Ectodermal cell (in vitro differentiated cells): ENCODE data around the gene RAET1G.
"Not testable (repeated sequence)": the region's sequence is repeated elsewhere in the genome, so short reads cannot be mapped to it uniquely, and the experiment has no call there.

Source experiments
- H3K27ac ChIP-seq: 2 replicates; pipeline ENCODE4 v1.7.0; 2013; ENCODE audit warnings: mild to moderate bottlenecking, low read depth, low read length; ENCODE audit not compliant: insufficient read depth, poor library complexity, severe bottlenecking
- H3K27me3 ChIP-seq: 2 replicates; pipeline ENCODE4 v1.7.0; 2013; ENCODE audit warnings: mild to moderate bottlenecking, low read length; ENCODE audit not compliant: insufficient read depth, control insufficient read depth, poor library complexity, severe bottlenecking
- H3K36me3 ChIP-seq: one replicate; pipeline ENCODE4 v1.7.0; 2013; ENCODE audit warnings: low read length; ENCODE audit not compliant: control insufficient read depth, insufficient read depth
- H3K4me1 ChIP-seq: one replicate; pipeline ENCODE4 v1.7.0; 2013; ENCODE audit warnings: low read length; ENCODE audit not compliant: control insufficient read depth, insufficient read depth
- H3K4me3 ChIP-seq: 2 replicates; pipeline ENCODE4 v1.7.0; 2013; ENCODE audit warnings: low read depth, low read length, control low read depth; ENCODE audit not compliant: insufficient read depth
- H3K9me3 ChIP-seq: 2 replicates; pipeline ENCODE4 v1.7.0; 2013; ENCODE audit warnings: mild to moderate bottlenecking, low read length, moderate library complexity; ENCODE audit not compliant: control insufficient read depth
- WGBS, 2 experiments: methylation state at CpG; one replicate each; pipeline ENCODE4 v1.1.7; 2013; ENCODE audit warnings: missing lambda C conversion rate in 2 of 2; 5-methylcytosine and 5-hydroxymethylcytosine counted together

RAET1G gene

DNA sequence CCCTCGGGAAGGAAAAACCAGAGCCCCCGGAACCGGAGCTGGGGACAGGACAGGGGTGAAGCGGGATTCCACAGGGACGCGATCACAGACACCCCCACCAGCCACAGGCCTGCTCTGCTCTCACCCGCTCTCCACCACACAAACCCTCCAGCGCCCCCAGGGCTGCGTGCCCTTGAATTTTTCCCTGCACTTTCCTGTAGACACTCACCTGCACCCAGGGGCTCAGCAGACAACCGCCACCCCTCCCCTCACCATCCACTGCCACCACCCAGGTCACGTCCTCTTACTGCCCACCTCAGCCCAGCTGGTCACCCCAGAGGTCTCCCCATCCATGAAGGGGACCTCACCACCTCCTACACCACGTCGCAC is 19.5 kb upstream of the RAET1G start:
- H3K27me3 ChIP-seq = peaks cover 82% of the 10 kb centered on the region
- H3K4me3 ChIP-seq = peak overlapping the region; percentile 47
- no peak overlapping the region for H3K27ac ChIP-seq
- no peaks in the 10 kb centered on the region for H3K4me1 ChIP-seq
- no peaks in the 10 kb centered on the region for H3K9me3 ChIP-seq
- no peaks in the 10 kb centered on the region for H3K36me3 ChIP-seq
- WGBS, 2 experiments = 9 to 12% methylated on average over 12 to 13 of the region's 13 CpGs

DNA sequence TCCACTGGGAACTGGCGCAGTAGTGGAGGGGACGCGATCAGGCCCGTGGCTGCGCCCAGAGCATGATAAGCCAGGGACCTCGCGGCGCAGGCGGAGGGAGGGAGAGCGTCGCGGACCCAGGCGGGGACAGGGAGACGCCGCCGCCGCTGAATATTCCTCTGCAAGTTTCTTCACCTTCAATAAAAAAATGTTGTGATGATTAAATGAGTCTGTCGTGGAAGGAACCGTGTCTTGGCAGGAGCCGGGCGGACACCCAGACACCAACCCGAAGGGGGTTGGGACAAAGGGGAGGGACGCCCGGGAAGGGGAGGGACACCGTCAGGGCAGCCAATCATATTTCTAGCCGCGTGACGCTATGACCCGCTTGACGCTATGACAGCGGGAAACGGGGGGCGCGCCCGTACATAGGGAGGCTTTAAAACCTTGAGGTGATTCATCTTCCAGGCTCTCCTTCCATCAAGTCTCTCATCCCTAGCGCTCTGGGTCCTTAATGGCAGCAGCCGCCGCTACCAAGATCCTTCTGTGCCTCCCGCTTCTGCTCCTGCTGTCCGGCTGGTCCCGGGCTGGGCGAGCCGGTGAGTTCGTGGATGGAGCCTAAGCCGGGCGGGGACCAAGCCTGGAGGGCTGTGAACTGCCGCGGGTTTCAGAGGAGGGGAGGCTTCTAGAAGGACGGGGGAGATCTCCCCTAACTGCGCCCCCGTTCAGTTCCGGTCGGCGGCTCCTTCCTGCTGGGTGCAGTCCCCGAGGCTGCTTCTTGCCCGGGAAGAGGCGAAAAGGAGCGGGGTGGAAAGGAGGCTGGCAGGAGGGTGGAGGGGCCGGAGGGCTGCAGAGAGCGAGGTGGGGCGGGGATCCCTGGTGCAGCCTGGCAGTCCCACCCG is 18.9 kb upstream of the RAET1G start, which contains the start of gene ULBP2:
TSS of gene ULBP2 (plus strand) at position 432 of the 878 bp plus-strand sequence. CDS start at position 491, 59 bp downstream.
- Histone ChIP-seq H3K27me3 (peaks cover 86% of the 10 kb centered on the region), H3K27ac (no peak within 1 kb of the TSS), H3K4me1 (no peaks in the 10 kb centered on the region), H3K36me3 (no peaks in the 10 kb centered on the region), H3K9me3 (no peaks in the 10 kb centered on the region), H3K4me3 (peak within 1 kb of the TSS; percentile 47)
- 1% methylated on average over 62 of the region's 62 CpGs for WGBS, 2 experiments

DNA sequence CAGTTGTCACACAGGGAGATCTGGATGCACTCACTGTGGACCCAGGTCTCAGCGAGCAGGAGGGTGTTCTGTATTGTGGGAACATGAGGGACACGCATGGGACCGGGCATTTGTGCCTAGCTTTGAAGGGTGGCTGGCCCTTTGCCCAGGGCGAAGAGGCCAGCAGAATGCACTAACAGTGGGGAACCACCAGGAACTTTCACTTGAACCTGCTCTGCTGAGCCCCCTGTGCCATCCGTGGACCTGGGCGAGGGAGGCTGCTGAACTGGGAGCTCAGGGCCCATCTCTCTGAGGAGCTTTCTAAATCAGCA is 17.7 kb upstream of the RAET1G start:
- WGBS, 2 experiments = 24 to 29% methylated on average over 6 of the region's 6 CpGs
- H3K9me3 ChIP-seq = no peaks in the 10 kb centered on the region
- peaks cover 88% of the 10 kb centered on the region for H3K27me3 ChIP-seq

DNA sequence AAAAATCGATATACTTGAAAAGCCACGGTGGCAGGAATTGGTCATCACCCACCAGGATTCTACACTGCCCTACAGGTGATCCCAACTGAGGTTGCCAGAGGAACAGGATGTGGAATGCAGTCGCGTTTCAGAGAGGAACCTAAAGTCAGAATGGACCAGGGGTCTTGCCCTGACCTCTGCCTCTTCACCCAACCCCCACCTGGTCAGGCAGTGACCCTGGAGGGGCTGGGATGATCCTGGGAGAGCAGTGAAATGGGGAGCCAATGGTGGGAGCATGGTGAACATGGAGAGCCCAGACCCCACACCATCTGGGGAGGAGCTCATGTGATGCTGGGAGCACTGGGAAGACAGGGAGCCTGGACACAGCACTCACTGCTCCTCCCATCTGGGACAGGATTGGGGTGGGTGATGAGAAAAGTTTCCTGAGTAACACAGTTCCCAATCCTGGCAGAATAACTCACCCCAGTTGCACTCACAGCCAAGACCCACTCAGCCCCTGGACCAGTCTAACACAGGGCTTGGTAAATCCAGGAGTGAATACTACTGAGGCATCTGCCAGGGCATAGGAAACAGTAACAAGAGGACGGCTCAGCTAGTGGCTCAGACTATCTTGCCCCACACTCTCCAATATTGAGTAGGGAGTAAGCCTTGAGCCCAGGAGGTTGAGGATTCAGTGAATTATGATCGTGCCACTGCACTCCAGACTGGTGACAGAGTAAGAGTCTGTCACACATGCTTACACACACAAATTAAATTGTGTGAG is 17.2 kb upstream of the RAET1G start:
- Histone ChIP-seq H3K27ac (no peak overlapping the region), H3K4me1 (no peaks in the 10 kb centered on the region), H3K9me3 (no peaks in the 10 kb centered on the region), H3K36me3 (no peaks in the 10 kb centered on the region), H3K27me3 (peaks cover 90% of the 10 kb centered on the region), H3K4me3 (no peak overlapping the region)
- WGBS, 2 experiments = 27 to 31% methylated on average over 6 of the region's 6 CpGs

More for the DNA sequence above, 17.7 kb upstream of the RAET1G start:
- no peak overlapping the region for H3K4me3 ChIP-seq
- H3K27ac ChIP-seq = no peak overlapping the region
- H3K4me1 ChIP-seq = no peaks in the 10 kb centered on the region
- H3K36me3 ChIP-seq = no peaks in the 10 kb centered on the region

DNA sequence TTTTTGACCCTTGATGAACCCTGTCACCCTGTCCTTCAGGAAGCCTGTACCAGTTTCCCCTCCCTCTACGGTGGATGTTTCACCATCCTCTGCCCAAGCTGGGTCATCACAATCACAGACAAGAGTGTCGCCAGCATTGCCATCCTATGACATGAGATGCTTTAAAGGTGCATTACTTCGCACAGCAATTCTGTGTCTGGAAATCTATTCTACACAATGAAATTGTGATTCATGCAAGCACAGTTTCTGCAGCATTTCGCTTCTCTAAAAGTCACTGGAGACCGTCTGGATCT is 16.4 kb upstream of the RAET1G start:
- 32 to 36% methylated on average over 5 of the region's 5 CpGs for WGBS, 2 experiments
- Histone ChIP-seq H3K4me3 (no peak overlapping the region), H3K9me3 (no peaks in the 10 kb centered on the region), H3K27ac (no peak overlapping the region), H3K27me3 (peaks cover 98% of the 10 kb centered on the region), H3K36me3 (no peaks in the 10 kb centered on the region), H3K4me1 (no peaks in the 10 kb centered on the region)

DNA sequence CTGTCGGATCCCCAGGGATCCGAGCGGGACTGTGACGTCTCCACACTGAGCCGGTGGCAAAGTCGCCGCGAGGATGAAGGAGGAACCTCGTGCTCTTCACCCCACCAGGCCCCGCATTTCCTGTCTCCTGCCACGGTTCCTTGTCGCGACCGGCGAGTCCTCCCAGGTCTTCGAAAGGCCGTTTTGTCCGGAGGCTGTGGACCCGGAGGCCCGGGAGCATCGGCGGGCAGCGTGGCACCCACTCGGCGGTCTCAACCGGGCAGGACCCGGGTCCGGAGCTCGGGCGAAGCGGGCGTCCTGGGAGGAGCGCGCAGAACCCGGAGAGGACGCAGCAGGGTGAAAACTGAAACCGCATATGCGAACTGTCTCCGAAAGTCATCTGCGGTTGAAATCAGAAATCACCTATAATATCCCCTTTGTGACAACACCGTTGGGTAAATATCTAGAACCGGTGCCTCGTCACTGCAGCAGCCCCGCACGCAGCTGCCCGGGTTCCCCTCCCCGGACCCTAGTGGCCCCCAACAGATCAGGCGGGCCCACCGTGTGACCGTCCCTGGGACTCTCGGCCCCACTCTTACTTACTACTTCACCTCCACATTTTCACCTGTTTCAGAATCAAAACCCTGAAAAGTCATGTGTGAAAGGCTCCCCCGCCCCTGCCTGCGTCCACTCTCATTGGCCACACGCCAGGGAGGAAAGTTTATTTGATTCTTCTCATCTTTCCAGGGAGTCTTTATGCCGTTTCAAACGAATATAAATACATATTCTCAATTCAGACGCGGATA is 15.8 kb upstream of the RAET1G start:
- no peaks in the 10 kb centered on the region for H3K36me3 ChIP-seq
- H3K27me3 ChIP-seq = peaks cover 100% of the 10 kb centered on the region
- H3K9me3 ChIP-seq = no peaks in the 10 kb centered on the region
- H3K4me3 ChIP-seq = peak overlapping the region; percentile 15
- H3K4me1 ChIP-seq = no peaks in the 10 kb centered on the region
- H3K27ac ChIP-seq = no peak overlapping the region
- 3% methylated on average over 58 of the region's 58 CpGs for WGBS, 2 experiments

DNA sequence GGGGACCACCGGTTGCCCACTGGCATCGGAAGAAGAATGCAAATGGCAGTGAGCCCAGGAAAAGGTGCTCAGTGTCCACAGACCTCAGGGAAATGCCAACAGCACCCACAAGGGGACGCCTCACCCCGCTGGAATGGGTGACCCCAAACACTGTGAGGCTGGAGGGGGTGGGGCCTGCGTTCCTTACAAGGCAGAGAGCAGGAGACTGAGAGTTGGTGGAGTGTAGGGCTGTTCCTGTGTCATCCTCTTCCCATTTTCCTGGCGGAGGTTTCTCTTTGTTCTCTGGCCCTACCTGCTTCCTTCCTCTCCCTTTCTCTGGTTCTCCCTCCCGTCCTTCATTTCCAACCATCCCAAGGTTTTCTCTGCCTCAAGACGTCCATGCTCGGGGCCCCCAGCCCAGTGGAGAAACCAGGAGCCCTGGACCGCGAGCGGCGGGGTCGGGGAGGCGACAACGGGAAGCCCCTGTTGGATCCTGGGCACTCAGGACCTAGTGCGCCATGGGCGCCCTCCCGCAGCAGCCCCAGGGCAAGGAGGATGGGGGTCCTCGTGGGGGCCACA is 15.2 kb upstream of the RAET1G start:
- not testable (repeated sequence) for H3K27ac ChIP-seq, H3K9me3 ChIP-seq, H3K4me1 ChIP-seq, H3K36me3 ChIP-seq
- peaks cover 100% of the 10 kb centered on the region for H3K27me3 ChIP-seq
- 2 to 3% methylated on average over 15 of the region's 20 CpGs for WGBS, 2 experiments
- H3K4me3 ChIP-seq = peak overlapping the region; percentile 15

DNA sequence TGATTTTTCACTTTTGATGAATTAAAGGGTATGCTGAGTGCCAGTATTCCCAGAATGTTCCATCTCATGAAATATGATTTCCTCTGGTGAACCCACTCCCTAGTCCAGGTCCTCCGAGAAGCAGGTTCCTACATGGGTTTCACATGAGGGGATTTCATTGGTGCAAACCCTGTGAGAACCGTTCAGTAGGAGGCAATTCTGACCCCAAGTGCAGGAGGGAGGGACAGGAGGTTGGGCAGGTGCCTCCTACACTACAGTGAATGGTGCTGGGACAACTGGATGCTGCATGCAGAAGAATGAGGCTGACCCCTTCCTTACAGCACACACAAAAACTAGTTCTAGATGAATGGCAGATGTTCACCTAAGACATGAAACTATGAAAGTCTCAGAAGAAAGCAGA is 13.8 kb upstream of the RAET1G start:
- 34 to 46% methylated on average over 2 of the region's 2 CpGs for WGBS, 2 experiments
- H3K36me3 ChIP-seq = no peaks in the 10 kb centered on the region
- H3K27ac ChIP-seq = no peak overlapping the region
- H3K9me3 ChIP-seq = no peaks in the 10 kb centered on the region
- H3K4me3 ChIP-seq = no peak overlapping the region
- H3K27me3 ChIP-seq = peaks cover 99% of the 10 kb centered on the region
- H3K4me1 ChIP-seq = no peaks in the 10 kb centered on the region

DNA sequence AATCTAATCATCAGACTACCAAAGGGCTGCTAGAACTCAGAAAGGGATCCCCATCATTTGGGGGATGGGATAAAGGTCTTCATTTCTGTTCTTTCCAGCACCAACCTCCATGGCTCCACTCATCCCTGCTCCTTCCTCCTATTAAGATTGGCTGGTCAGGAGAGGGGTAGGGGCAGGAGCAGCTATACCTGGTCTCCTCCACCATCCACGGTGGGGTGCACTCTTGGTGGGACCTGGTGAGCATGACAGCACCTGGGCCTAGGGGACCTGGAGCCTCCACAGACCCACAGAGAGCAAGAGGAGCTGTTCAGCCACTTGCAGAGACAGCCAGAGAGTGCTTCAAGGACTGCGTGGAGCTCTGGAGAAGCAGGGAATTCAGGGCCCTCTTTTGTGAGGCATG is 12.7 kb upstream of the RAET1G start:
- 27 to 33% methylated on average over 2 of the region's 2 CpGs for WGBS, 2 experiments
- H3K36me3 ChIP-seq = no peaks in the 10 kb centered on the region
- no peaks in the 10 kb centered on the region for H3K4me1 ChIP-seq
- H3K4me3 ChIP-seq = no peak overlapping the region
- no peaks in the 10 kb centered on the region for H3K9me3 ChIP-seq
- no peak overlapping the region for H3K27ac ChIP-seq
- peaks cover 99% of the 10 kb centered on the region for H3K27me3 ChIP-seq

DNA sequence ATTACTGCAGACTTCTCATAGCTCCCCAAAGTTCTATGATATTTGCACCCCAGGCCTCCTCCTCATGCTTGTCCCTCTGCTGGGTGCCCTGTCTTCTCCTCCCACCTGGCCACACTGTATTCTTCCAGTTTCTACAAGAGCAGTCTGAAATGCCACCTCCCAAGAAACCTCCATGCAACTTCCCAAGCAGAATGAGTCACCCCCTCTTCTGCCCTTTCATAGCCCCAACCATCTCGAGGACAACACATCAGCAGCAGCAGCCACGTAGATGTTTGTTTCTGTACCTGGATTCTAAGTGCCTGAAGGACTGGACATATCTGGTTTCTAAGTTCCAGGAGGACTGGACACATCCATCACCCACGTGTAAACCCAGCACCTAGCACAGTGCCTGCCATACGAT is 12.3 kb upstream of the RAET1G start:
- Histone ChIP-seq H3K36me3 (no peaks in the 10 kb centered on the region), H3K4me3 (no peak overlapping the region), H3K27me3 (peaks cover 99% of the 10 kb centered on the region), H3K9me3 (no peaks in the 10 kb centered on the region), H3K4me1 (no peaks in the 10 kb centered on the region), H3K27ac (no peak overlapping the region)
- 47 to 50% methylated on average over 4 of the region's 4 CpGs for WGBS, 2 experiments
